ENCODE measurements around the gene C1QTNF9B. TPM values are rescaled to one million over a fixed set of nuclear protein-coding genes. Genes with fewer than 3 reads are reported as not detected.

Gene C1QTNF9B
- total RNA-seq, 1 experiment from 2014 or later = not detected

- DNase-seq = no peak
- CTCF ChIA-PET = no interaction called here
- intact Hi-C loops (cut with micrococcal nuclease; ENCODE audit: unreplicated experiment) = no loop called here
- Histone ChIP-seq H3K9me2 (ENCODE audit: insufficient read depth) (no peaks in the 10 kb centered on the region), H3K27ac (no peak overlapping the region), H3K4me1 (replicated peaks; ENCODE audit: insufficient read depth) (peaks cover 12% of the 10 kb centered on the region), H3K4me2 (no peak overlapping the region), H4K20me1 (ENCODE audit: insufficient read depth) (0 out of 2 replicates have a peak, but pooled peaks cover 5% of the 10 kb centered on the region), H3K36me3 (ENCODE audit: low read depth) (no peaks in the 10 kb centered on the region), H3K27me3 (ENCODE audit: insufficient read depth, low read depth) (no peaks in the 10 kb centered on the region), H2AFZ (no peak overlapping the region), H3K4me3 (no peak overlapping the region), H3F3A (ENCODE audit: insufficient read depth, low read depth) (no peaks in the 10 kb centered on the region), H3K9me3 (ENCODE audit: insufficient read depth, low read depth) (no peaks in the 10 kb centered on the region), H3K79me2 (ENCODE audit: low read depth) (no peaks in the 10 kb centered on the region)
- no TSS peak for BruUV-seq (replicated peaks)
- POLR2A ChIA-PET (ENCODE audit: unreplicated experiment) = no interaction called here
- TF ChIP-seq EZH2 (IDR thresholded peaks at IDR 0.05; ENCODE audit: low read depth) = no peak
- no peak for TF ChIP-seq CTCF (conservative IDR thresholded peaks at IDR 0.05)
These were observed 6.6 kb upstream of the C1QTNF9B start for GRCh38 chr13:23903906-23904280.

GRCh38 chr13:23902975-23903905 is 5.9 kb upstream of the C1QTNF9B start:
- BruUV-seq (replicated peaks) = no TSS peak
- intact Hi-C loops (cut with micrococcal nuclease; ENCODE audit: unreplicated experiment) = no loop called here
- H3K36me3 ChIP-seq (ENCODE audit: low read depth) = no peaks in the 10 kb centered on the region
- CTCF ChIA-PET = no interaction called here
- H3K4me1 ChIP-seq (replicated peaks; ENCODE audit: insufficient read depth) = peaks cover 12% of the 10 kb centered on the region
- no peak overlapping the region for H3K4me2 ChIP-seq
- POLR2A ChIA-PET (ENCODE audit: unreplicated experiment) = no interaction called here
- no peaks in the 10 kb centered on the region for H3F3A ChIP-seq (ENCODE audit: insufficient read depth, low read depth)
- no peaks in the 10 kb centered on the region for H3K9me2 ChIP-seq (ENCODE audit: insufficient read depth)
- no peak overlapping the region for H2AFZ ChIP-seq
- H3K4me3 ChIP-seq = no peak overlapping the region
- no peak for DNase-seq
- H3K27me3 ChIP-seq (ENCODE audit: insufficient read depth, low read depth) = no peaks in the 10 kb centered on the region
- TF ChIP-seq EZH2 (IDR thresholded peaks at IDR 0.05; ENCODE audit: low read depth) = no peak
- no peak for TF ChIP-seq CTCF (conservative IDR thresholded peaks at IDR 0.05)
- no peak overlapping the region for H3K27ac ChIP-seq
- H3K79me2 ChIP-seq (ENCODE audit: low read depth) = no peaks in the 10 kb centered on the region
- no peaks in the 10 kb centered on the region for H3K9me3 ChIP-seq (ENCODE audit: insufficient read depth, low read depth)
- 0 out of 2 replicates have a peak, but pooled peaks cover 5% of the 10 kb centered on the region for H4K20me1 ChIP-seq (ENCODE audit: insufficient read depth)

GRCh38 chr13:23901365-23901764 is 4.1 kb upstream of the C1QTNF9B start:
- H4K20me1 ChIP-seq (ENCODE audit: insufficient read depth) = 0 out of 2 replicates have a peak, but pooled peaks cover 5% of the 10 kb centered on the region
- H2AFZ ChIP-seq = no peak overlapping the region
- H3K79me2 ChIP-seq (ENCODE audit: low read depth) = no peaks in the 10 kb centered on the region
- CTCF ChIA-PET = interaction anchor here (0.6 kb wide), 1 partner anchor 881 kb away, joined by 3 read pairs; no protein-coding TSS in a partner anchor
- H3F3A ChIP-seq (ENCODE audit: insufficient read depth, low read depth) = no peaks in the 10 kb centered on the region
- peak overlapping the region; percentile 30 for H3K4me2 ChIP-seq
- no peak overlapping the region for H3K27ac ChIP-seq
- no peaks in the 10 kb centered on the region for H3K9me2 ChIP-seq (ENCODE audit: insufficient read depth)
- no peaks in the 10 kb centered on the region for H3K27me3 ChIP-seq (ENCODE audit: insufficient read depth, low read depth)
- intact Hi-C loops (cut with micrococcal nuclease; ENCODE audit: unreplicated experiment) = no loop called here
- H3K36me3 ChIP-seq (ENCODE audit: low read depth) = no peaks in the 10 kb centered on the region
- H3K4me1 ChIP-seq (replicated peaks; ENCODE audit: insufficient read depth) = peaks cover 12% of the 10 kb centered on the region
- no TSS peak for BruUV-seq (replicated peaks)
- peak in 1 of 2 experiments; percentile 64 for DNase-seq
- POLR2A ChIA-PET (ENCODE audit: unreplicated experiment) = no interaction called here
- H3K4me3 ChIP-seq = no peak overlapping the region
- no peaks in the 10 kb centered on the region for H3K9me3 ChIP-seq (ENCODE audit: insufficient read depth, low read depth)
- TF ChIP-seq CTCF (conservative IDR thresholded peaks at IDR 0.05) (no peak), EZH2 (IDR thresholded peaks at IDR 0.05; ENCODE audit: low read depth) (no peak)

Data from PC-9 (cell line).